Ramos (cell line): ENCODE data around the gene SHISA6.

ENCODE experiments used
- in situ Hi-C: fragments of 300-500 bp; cut with MboI; formaldehyde crosslinking; loops from one replicate; pipeline ENCODE4 v1.14.3; 2022; ENCODE audit warnings: low sequenced_read_pairs; ENCODE audit not compliant: unreplicated experiment

Gene SHISA6

GRCh38 chr17:11264183-11264871 is 23.3 kb downstream of the SHISA6 start:
- in situ Hi-C loops: no loop called here

- in situ Hi-C loops: no loop called here
Observed at GRCh38 chr17:11267999-11268575, 27.1 kb downstream of the SHISA6 start.

- in situ Hi-C loops: no loop called here
Observed at GRCh38 chr17:11269210-11269609, 28.2 kb downstream of the SHISA6 start.

GRCh38 chr17:11272191-11272590 is 31.2 kb downstream of the SHISA6 start:
- in situ Hi-C loops: no loop called here

- in situ Hi-C loops: no loop called here
Observed at GRCh38 chr17:11273596-11273995, 32.6 kb downstream of the SHISA6 start.

GRCh38 chr17:11274106-11274505 is 33.1 kb downstream of the SHISA6 start:
- in situ Hi-C loops: no loop called here

GRCh38 chr17:11276486-11276885 is 35.5 kb downstream of the SHISA6 start:
- in situ Hi-C loops: no loop called here

- in situ Hi-C loops: no loop called here
Observed at GRCh38 chr17:11278186-11278991, 37.4 kb downstream of the SHISA6 start.

- in situ Hi-C loops: no loop called here
Observed at GRCh38 chr17:11278992-11279270, 37.9 kb downstream of the SHISA6 start.

GRCh38 chr17:11279776-11280344 is 38.8 kb downstream of the SHISA6 start:
- in situ Hi-C loops: no loop called here

- in situ Hi-C loops: no loop called here
Observed at GRCh38 chr17:11282586-11282985, 41.6 kb downstream of the SHISA6 start.

GRCh38 chr17:11284811-11285210 is 43.8 kb downstream of the SHISA6 start:
- in situ Hi-C loops: no loop called here

GRCh38 chr17:11285946-11286345 is 44.9 kb downstream of the SHISA6 start:
- in situ Hi-C loops: no loop called here

- in situ Hi-C loops: no loop called here
Observed at GRCh38 chr17:11287791-11288190, 46.8 kb downstream of the SHISA6 start.

GRCh38 chr17:11290814-11291213 is 49.8 kb downstream of the SHISA6 start:
- in situ Hi-C loops: no loop called here

GRCh38 chr17:11292491-11292890 is 51.5 kb downstream of the SHISA6 start:
- in situ Hi-C loops: no loop called here

GRCh38 chr17:11293480-11293879 is 52.5 kb downstream of the SHISA6 start:
- in situ Hi-C loops: no loop called here

GRCh38 chr17:11294826-11295225 is 53.8 kb downstream of the SHISA6 start:
- in situ Hi-C loops: no loop called here

GRCh38 chr17:11296994-11297393 is 56.0 kb downstream of the SHISA6 start:
- in situ Hi-C loops: no loop called here

- in situ Hi-C loops: no loop called here
Observed at GRCh38 chr17:11298401-11298800, 57.4 kb downstream of the SHISA6 start.

- in situ Hi-C loops: no loop called here
Observed at GRCh38 chr17:11300201-11300600, 59.2 kb downstream of the SHISA6 start.
